Fibroblast of peridontal ligament (primary cell): ENCODE results near the gene AUTS2.
A peak's percentile ranks its signal among the peaks of the same experiment; 100 is the strongest.

ENCODE experiments used
- DNase-seq: peaks from one replicate; pipeline ENCODE4 v3.0.0-alpha.2; 2010; ENCODE audit errors: extremely low read depth

AUTS2 gene

GRCh38 chr7:69719717-69720116, 121.4 kb downstream of the AUTS2 start:
- DNase-seq, result no peak

- no peak for DNase-seq
Observed at GRCh38 chr7:69722843-69723242, 124.6 kb downstream of the AUTS2 start.

GRCh38 chr7:69723663-69724062, 125.4 kb downstream of the AUTS2 start:
- DNase-seq, result no peak

- DNase-seq, result no peak
Observed at GRCh38 chr7:69728304-69728703, 130.0 kb downstream of the AUTS2 start.

- no peak for DNase-seq
Observed at GRCh38 chr7:69732203-69732602, 133.9 kb downstream of the AUTS2 start.

- no peak for DNase-seq
Observed at GRCh38 chr7:69735582-69735981, 137.3 kb downstream of the AUTS2 start.

- DNase-seq, result no peak
Observed at GRCh38 chr7:69736126-69736810, 138.0 kb downstream of the AUTS2 start.

- DNase-seq, result peak; percentile 8
Observed at GRCh38 chr7:69738396-69738951, 140.2 kb downstream of the AUTS2 start.

GRCh38 chr7:69739190-69739589, 140.9 kb downstream of the AUTS2 start:
- DNase-seq, result no peak

GRCh38 chr7:69739931-69740431, 141.7 kb downstream of the AUTS2 start:
- DNase-seq, result peak; percentile 7

- DNase-seq, result no peak
Observed at GRCh38 chr7:69742237-69742636, 144.0 kb downstream of the AUTS2 start.

GRCh38 chr7:69743436-69743835, 145.2 kb downstream of the AUTS2 start:
- DNase-seq, result no peak

GRCh38 chr7:69744026-69744425, 145.8 kb downstream of the AUTS2 start:
- DNase-seq, result no peak

- DNase-seq, result no peak
Observed at GRCh38 chr7:69746383-69746782, 148.1 kb downstream of the AUTS2 start.

GRCh38 chr7:69747144-69747543, 148.9 kb downstream of the AUTS2 start:
- no peak for DNase-seq

GRCh38 chr7:69748530-69748929, 150.3 kb downstream of the AUTS2 start:
- no peak for DNase-seq

GRCh38 chr7:69749372-69749979, 151.2 kb downstream of the AUTS2 start:
- DNase-seq, result no peak

- no peak for DNase-seq
Observed at GRCh38 chr7:69749994-69750393, 151.7 kb downstream of the AUTS2 start.

- DNase-seq, result no peak
Observed at GRCh38 chr7:69751026-69751425, 152.8 kb downstream of the AUTS2 start.

- no peak for DNase-seq
Observed at GRCh38 chr7:69753981-69754380, 155.7 kb downstream of the AUTS2 start.

GRCh38 chr7:69754476-69754875, 156.2 kb downstream of the AUTS2 start:
- no peak for DNase-seq

- DNase-seq, result peak; percentile 11
Observed at GRCh38 chr7:69756235-69756634, 158.0 kb downstream of the AUTS2 start.

- no peak for DNase-seq
Observed at GRCh38 chr7:69757528-69757927, 159.3 kb downstream of the AUTS2 start.
